Gastroesophageal sphincter (tissue), 4 donors: ENCODE data around the gene API5. TPM values are rescaled to one million over a fixed set of nuclear protein-coding genes. Genes with fewer than 3 reads are reported as not detected.

Source experiments
- ATAC-seq: fragments of 150-250 bp; one replicate; pipeline ENCODE4 v1.9.1; 2016; ENCODE audit warnings: mild to moderate bottlenecking, moderate library complexity
- H3K27ac ChIP-seq, 4 donors: fragments of 200-600 bp; sonication (generic) in 3 of 4; 1 replicate in 3 of 4; 2 replicates in 1 of 4; pipeline ENCODE4 v1.5.1; 2016 to 2019
- H3K27me3 ChIP-seq: fragments of 200-600 bp; sonication (generic); one replicate; pipeline ENCODE4 v1.5.1; 2019
- H3K36me3 ChIP-seq, 2 donors: fragments of 200-600 bp; sonication (generic); one replicate each; pipeline ENCODE4 v1.5.1; 2019; ENCODE audit warnings: control low read depth in 1 of 2
- H3K4me1 ChIP-seq, 3 donors: fragments of 200-600 bp; sonication (generic); 1 replicate in 2 of 3; 2 replicates in 1 of 3; pipeline ENCODE4 v1.5.1; 2016 to 2019; ENCODE audit warnings: control low read depth in 2 of 3
- H3K4me3 ChIP-seq, 2 donors: fragments of 200-600 bp; sonication (generic); one replicate each; pipeline ENCODE4 v1.5.1; 2019; ENCODE audit warnings: mild to moderate bottlenecking in 1 of 2, moderate library complexity in 1 of 2
- H3K9me3 ChIP-seq, 3 donors: fragments of 200-600 bp; sonication (generic); one replicate each; pipeline ENCODE4 v1.5.1; 2017 to 2019; ENCODE audit warnings: control low read depth in 2 of 3
- CTCF ChIP-seq, 4 experiments: fragments of 200-600 bp in 2 of 4; fragments of 450-650 bp in 2 of 4; sonication (generic) in 1 of 4; IDR thresholded peaks; one replicate each; pipeline ENCODE4 v1.5.1; 2017 to 2019; ENCODE audit warnings: antibody characterized with exemption in 4 of 4, mild to moderate bottlenecking in 2 of 4, moderate library complexity in 2 of 4
- EP300 ChIP-seq: sonication (generic); formaldehyde crosslinking; IDR thresholded peaks from one replicate; pipeline ENCODE4 v1.6.1; 2017; ENCODE audit warnings: antibody characterized with exemption, mild to moderate bottlenecking
- POLR2A ChIP-seq, 2 donors: fragments of 450-650 bp; IDR thresholded peaks; one replicate each; pipeline ENCODE4 v1.6.1; 2017; ENCODE audit warnings: antibody characterized with exemption in 2 of 2, mild to moderate bottlenecking in 2 of 2, moderate library complexity in 1 of 2
- POLR2AphosphoS5 ChIP-seq: sonication (generic); formaldehyde crosslinking; IDR thresholded peaks from one replicate; pipeline ENCODE4 v1.6.1; 2017; ENCODE audit warnings: antibody characterized with exemption
- WGBS, 2 donors: methylation state at CpG; one replicate each; pipeline ENCODE4 v1.1.5; 2018; ENCODE audit warnings: low coverage in 1 of 2; 5-methylcytosine and 5-hydroxymethylcytosine counted together
- total RNA-seq, 4 donors: library from RNA; depleted of rRNA; stranded (reverse); fragments of >200 nt; gene quantifications; one replicate each; pipeline ENCODE4 v1.1.0, GENCODE V29; 2016

Gene API5
- total RNA-seq, 4 donors from 2014 or later = 85.6 to 106 (median 105) TPM

GRCh38 chr11:43289368-43289767 lies 22.4 kb upstream of the API5 start:
- 100% methylated on average over 1 of the region's 3 CpGs; no CpG with 5 or more reads in 1 of the 2 donors for WGBS, 2 donors
- H3K9me3 ChIP-seq = peaks cover 0 to 4% (median 0%) of the 10 kb centered on the region in 3 donors
- H3K36me3 ChIP-seq = no peaks in the 10 kb centered on the region
- no peak for TF ChIP-seq CTCF (IDR thresholded peaks at IDR 0.05)
- TF ChIP-seq POLR2AphosphoS5 = no peak
- TF ChIP-seq POLR2A (IDR thresholded peaks at IDR 0.05) = no peak
- TF ChIP-seq EP300 = no peak
- no peak overlapping the region for H3K4me3 ChIP-seq
- H3K27ac ChIP-seq = no peak overlapping the region
- H3K27me3 ChIP-seq = peaks cover 43% of the 10 kb centered on the region
- ATAC-seq = no peak
- H3K4me1 ChIP-seq = no peaks in the 10 kb centered on the region

DNA sequence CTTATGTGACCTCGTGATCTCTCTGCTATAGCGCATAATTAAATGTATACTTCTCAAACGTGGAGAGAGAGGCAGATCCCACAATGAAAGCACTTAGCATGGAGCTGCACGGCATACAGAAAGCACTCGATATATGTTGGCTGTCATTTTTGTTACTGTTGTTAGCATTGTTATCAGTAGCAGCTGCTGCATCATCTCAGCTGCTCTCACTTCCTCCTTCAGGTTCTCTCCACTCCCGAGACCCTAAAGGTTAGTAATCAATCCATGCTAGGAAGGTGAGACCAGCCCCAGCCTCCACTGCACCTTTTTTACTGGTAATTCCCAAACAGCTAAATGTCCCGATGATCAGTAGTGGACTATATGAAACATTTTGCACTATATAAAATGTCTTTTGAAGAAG lies 13.4 kb upstream of the API5 start:
- H3K4me3 ChIP-seq = no peak overlapping the region
- no peak for ATAC-seq
- no peak overlapping the region for H3K27ac ChIP-seq
- peaks cover 31% of the 10 kb centered on the region for H3K27me3 ChIP-seq
- TF ChIP-seq EP300 (no peak), POLR2AphosphoS5 (no peak), POLR2A (IDR thresholded peaks at IDR 0.05) (no peak), CTCF (IDR thresholded peaks at IDR 0.05) (no peak)
- H3K36me3 ChIP-seq = no peaks in the 10 kb centered on the region
- H3K4me1 ChIP-seq = no peaks in the 10 kb centered on the region
- peaks cover 0 to 25% (median 0%) of the 10 kb centered on the region in 3 donors for H3K9me3 ChIP-seq
- WGBS, 2 donors = 62 to 78% methylated on average over 7 of the region's 7 CpGs

DNA sequence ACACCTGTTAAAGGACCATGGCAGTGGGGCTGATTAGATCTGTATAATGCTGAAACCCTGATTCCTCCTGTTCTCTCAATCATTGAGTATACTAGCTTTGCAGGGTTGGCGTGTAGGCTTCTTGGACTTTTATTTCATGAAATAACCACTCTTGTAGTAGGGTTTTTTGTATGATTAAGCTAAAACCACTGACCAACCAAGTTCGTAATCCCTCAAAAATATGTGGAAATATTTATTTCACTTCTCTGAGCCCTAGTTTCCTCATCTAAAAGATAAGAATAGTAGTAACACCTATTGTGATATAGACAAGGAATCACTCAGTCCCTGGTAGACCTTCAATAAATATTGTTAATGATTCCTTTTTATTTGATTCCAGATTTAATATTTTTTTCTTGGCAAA lies 4.2 kb downstream of the API5 start:
- TF ChIP-seq POLR2AphosphoS5 = no peak
- TF ChIP-seq EP300 = no peak
- no peak for TF ChIP-seq CTCF (IDR thresholded peaks at IDR 0.05)
- no peak for TF ChIP-seq POLR2A (IDR thresholded peaks at IDR 0.05)
- Histone ChIP-seq H3K9me3 (no peaks in the 10 kb centered on the region), H3K4me3 (no peak overlapping the region), H3K27ac (no peak overlapping the region), H3K27me3 (no peaks in the 10 kb centered on the region), H3K4me1 (peaks cover 0 to 40% (median 16%) of the 10 kb centered on the region in 3 donors), H3K36me3 (peaks cover 3 to 41% of the 10 kb centered on the region in 2 donors)
- ATAC-seq = no peak
- WGBS, 2 donors = 79 to 81% methylated on average over 2 of the region's 2 CpGs

- Histone ChIP-seq H3K27me3 (no peaks in the 10 kb centered on the region), H3K27ac (no peak overlapping the region), H3K36me3 (peaks cover 6 to 46% of the 10 kb centered on the region in 2 donors), H3K4me3 (no peak overlapping the region), H3K9me3 (no peaks in the 10 kb centered on the region), H3K4me1 (peaks cover 0 to 38% (median 16%) of the 10 kb centered on the region in 3 donors)
- no peak for TF ChIP-seq POLR2AphosphoS5
- TF ChIP-seq EP300 = no peak
- TF ChIP-seq CTCF (IDR thresholded peaks at IDR 0.05) = no peak
- no peak for TF ChIP-seq POLR2A (IDR thresholded peaks at IDR 0.05)
- WGBS, 2 donors = 92 to 93% methylated on average over 5 to 6 of the region's 6 CpGs
- ATAC-seq = no peak
Measured at GRCh38 chr11:43316451-43316850, 4.7 kb downstream of the API5 start.

DNA sequence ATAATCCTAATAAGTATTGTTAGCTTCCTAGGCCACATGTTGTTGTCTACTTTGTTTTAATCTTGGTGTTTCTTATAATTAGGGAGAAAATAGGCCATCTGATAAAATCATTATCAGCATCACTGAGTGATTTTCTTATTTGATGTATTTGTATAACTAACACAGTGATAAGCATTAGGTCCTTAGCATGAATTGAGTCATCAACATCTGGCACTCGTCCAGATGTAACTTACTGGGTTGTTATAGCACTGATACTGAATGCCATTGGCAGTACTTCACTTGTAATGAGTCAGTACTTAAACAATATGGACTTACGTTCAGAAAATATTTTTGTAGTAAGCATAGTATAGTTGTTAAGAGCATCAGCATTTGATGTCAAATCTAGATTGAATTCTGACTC lies 16.2 kb downstream of the API5 start:
- ATAC-seq = no peak
- H3K36me3 ChIP-seq = peaks cover 23 to 99% of the 10 kb centered on the region in 2 donors
- H3K9me3 ChIP-seq = no peaks in the 10 kb centered on the region
- no peak overlapping the region for H3K4me3 ChIP-seq
- TF ChIP-seq EP300 (no peak), POLR2AphosphoS5 (no peak), POLR2A (IDR thresholded peaks at IDR 0.05) (no peak), CTCF (IDR thresholded peaks at IDR 0.05) (no peak)
- WGBS, 2 donors = 41% methylated on average over 2 of the region's 2 CpGs
- H3K27me3 ChIP-seq = no peaks in the 10 kb centered on the region
- H3K27ac ChIP-seq = no peak overlapping the region
- H3K4me1 ChIP-seq = no peaks in the 10 kb centered on the region
